ENCODE measurements around the gene AGA.
A peak's percentile ranks its signal among the peaks of the same experiment; 100 is the strongest.

The AGA gene

DNA sequence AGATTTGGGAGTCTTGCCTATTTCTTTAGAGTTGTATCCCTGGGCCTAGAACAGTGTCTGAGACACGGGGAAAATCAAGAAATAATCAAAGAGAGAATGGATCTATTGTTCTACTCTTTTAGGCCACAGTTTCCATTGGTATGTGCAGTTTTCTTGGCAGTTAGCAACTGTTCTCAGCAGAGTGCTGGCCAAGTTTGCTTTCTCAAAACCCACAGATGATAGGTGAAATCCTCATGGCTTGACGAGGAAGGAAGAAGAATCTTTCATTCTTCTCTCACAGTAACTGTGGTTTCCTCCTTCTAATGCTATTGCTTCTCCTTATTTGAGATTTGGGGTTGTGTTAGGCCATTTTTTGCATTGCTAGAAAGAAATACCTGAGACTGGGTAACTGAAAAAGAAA, 42.2 kb downstream of the AGA start:
- no peak overlapping the region for H3K4me3 ChIP-seq (ENCODE audit: low read length)
- no peak for TF ChIP-seq CTCF (conservative IDR thresholded peaks at IDR 0.05; ENCODE audit: low read depth, low read length)
- DNase-seq (ENCODE audit: low read depth), result no peak

DNA sequence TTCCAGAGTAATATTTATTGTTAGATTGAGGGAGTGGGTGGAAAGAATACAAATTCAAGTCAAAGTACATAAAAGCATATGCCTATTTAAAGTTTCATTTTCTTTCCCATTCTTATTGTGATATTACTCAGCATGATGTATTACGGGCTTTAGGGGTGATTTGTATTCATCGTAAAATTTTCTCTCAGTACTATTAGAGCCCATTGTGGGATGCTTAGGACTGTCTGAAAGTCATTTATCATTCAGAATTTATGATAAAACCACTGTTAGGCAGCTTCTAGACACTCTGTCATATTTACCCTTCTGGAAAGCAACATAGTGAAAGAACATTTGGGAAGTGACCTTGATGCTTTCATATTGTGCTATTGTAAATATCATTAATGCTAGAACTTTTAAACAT, 45.9 kb downstream of the AGA start:
- no peak for TF ChIP-seq CTCF (conservative IDR thresholded peaks at IDR 0.05; ENCODE audit: low read depth, low read length)
- no peak overlapping the region for H3K4me3 ChIP-seq (ENCODE audit: low read length)
- DNase-seq (ENCODE audit: low read depth), result no peak

GRCh38 chr4:177393236-177393635, 49.0 kb downstream of the AGA start:
- no peak for TF ChIP-seq CTCF (conservative IDR thresholded peaks at IDR 0.05; ENCODE audit: low read depth, low read length)
- DNase-seq (ENCODE audit: low read depth), result no peak

DNA sequence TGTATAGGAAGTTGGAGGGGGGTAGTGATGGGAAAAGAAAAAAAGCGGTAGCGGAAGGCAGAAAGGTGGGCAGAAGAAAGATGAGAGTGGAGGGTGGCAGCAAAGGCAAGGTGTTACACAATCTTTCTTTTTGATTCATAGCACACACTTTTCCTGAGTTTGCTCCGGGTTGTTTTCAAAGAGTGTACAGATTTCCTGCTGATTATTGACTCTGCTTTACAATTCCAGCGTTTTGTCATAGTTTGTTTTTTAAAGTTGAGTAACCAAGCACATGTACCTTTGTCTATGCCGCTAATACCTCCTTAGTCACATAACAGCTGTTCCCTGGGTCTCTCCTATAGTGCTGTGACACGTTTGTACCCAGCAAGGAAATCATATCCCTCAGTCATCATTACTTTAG, 50.3 kb downstream of the AGA start:
- TF ChIP-seq CTCF (conservative IDR thresholded peaks at IDR 0.05; ENCODE audit: low read depth, low read length), result no peak
- H3K4me3 ChIP-seq (ENCODE audit: low read length), result no peak overlapping the region
- DNase-seq (ENCODE audit: low read depth), result no peak

More at GRCh38 chr4:177393236-177393635, 49.0 kb downstream of the AGA start:
- no peak overlapping the region for H3K4me3 ChIP-seq (ENCODE audit: low read length)

DNA sequence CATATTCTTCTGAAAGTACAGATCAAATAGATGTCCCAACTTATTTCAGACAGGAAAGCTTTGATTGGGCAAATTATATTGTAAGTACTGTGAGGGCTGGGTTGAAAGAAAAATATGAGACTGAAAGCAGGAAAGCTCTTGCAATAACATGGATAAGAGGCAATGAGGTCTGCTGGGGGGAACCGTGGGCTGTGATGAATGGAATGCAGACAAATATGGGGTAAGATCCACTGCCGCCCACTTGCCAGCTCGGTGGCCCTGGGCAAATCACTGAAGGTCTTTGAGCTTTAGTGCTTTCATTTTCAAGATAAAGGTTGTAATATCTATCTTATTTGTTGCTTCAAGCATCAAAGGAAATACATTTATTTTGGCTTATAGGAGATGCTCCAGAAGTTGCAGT, 51.0 kb downstream of the AGA start:
- DNase-seq (ENCODE audit: low read depth), result no peak

GRCh38 chr4:177386278-177386815, 55.9 kb downstream of the AGA start:
- H3K4me3 ChIP-seq (ENCODE audit: low read length), result no peak overlapping the region
- no peak for DNase-seq (ENCODE audit: low read depth)
- no peak for TF ChIP-seq CTCF (conservative IDR thresholded peaks at IDR 0.05; ENCODE audit: low read depth, low read length)

More for the DNA sequence above, 51.0 kb downstream of the AGA start:
- no peak for TF ChIP-seq CTCF (conservative IDR thresholded peaks at IDR 0.05; ENCODE audit: low read depth, low read length)
- H3K4me3 ChIP-seq (ENCODE audit: low read length), result no peak overlapping the region

GRCh38 chr4:177385576-177386277, 56.5 kb downstream of the AGA start:
- TF ChIP-seq CTCF (conservative IDR thresholded peaks at IDR 0.05; ENCODE audit: low read depth, low read length), result no peak
- peak; percentile 44 for DNase-seq (ENCODE audit: low read depth)
- no peak overlapping the region for H3K4me3 ChIP-seq (ENCODE audit: low read length)
